GM19238 (cell line): ENCODE measurements around the gene CDCP1.

ENCODE experiments used
- DNase-seq: peaks from one replicate; pipeline ENCODE4 v3.0.0; 2011; ENCODE audit warnings: low spot score; ENCODE audit not compliant: insufficient read length

The CDCP1 gene

GRCh38 chr3:45137656-45138181, 8.5 kb downstream of the CDCP1 start:
- DNase-seq = no peak

DNA sequence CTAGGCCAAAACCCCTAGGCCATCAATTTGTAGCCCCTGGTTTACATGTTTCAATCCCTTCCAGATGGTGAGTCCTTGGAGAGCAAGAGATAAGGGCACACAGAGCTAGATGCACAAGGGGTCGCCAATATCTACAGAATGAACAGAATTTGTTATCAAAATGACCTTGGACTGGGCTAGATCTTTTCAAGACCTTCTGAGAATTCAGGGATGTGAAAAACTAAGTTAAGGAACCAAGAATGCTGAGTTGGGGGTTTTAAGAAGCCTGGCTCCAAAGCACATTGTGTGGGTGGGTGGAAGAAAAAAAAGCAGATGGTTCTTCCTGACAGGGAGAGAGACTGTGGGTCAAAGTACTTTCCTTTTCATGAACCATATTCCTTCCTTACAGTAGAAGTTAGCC, 10.2 kb downstream of the CDCP1 start:
- no peak for DNase-seq

DNA sequence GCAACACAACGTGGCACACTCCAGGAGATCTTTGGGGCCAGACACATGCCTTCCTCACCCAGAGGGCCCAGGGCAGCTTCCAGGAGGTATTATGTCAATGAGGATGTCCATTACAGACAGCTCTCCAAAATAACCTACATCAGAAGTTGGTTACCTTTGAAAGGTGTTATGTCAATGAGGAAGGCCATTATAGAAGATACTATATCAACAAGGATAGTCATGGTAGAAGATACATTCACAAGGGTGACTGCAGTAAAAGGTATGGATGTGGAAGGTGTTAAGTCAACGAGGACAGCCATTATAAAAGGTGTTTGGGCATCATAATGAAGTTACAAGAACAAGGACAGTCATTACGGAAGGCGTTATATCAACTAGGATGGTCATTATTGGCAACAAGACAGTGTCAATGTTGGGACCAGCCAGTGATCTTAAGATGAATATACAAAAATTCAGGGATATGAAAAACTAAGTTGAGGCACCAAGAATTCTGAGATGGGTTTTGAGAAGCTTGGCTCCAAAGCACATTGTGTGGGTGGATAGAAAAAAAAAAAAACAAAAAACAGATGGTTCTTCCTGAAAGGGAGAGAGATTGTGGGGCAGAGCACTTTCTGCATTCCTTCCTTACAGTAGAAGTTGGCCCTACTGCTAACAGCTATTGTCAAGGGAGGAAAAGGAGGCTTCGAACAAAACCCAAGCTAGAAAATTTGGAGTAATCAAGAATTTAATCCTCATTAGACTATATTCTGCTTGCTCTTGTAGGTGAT, 11.2 kb downstream of the CDCP1 start:
- no peak for DNase-seq

DNA sequence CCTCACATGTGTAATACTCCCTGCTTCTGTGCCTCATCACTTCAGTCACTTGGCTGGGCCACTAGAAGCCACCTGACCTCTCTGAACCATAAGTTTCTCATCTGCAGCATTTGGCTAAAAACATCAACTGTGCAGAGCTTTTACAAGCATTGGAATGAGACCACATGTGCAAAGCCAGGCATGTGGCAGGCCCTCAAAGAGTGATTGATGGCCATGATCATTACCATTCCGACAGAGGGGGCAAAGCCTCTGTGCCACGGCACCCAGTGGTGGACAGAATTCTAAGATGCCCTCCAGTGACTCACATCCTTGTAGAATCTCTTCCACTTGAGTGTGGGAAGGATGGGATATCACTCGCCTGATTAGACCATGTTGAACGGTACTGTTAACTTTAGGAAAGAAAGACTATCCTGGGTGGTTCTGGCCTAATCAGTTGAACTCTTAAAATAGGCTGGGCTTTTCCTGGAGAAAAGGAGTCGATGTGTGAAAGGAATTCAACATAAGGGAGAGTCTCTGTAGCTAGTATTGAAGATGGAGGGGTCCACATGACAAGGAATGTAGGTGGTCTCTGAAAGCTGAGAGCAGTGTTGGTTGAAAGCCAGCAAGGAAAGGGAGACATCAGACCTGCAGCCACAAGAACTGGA, 13.5 kb downstream of the CDCP1 start:
- DNase-seq = no peak

DNA sequence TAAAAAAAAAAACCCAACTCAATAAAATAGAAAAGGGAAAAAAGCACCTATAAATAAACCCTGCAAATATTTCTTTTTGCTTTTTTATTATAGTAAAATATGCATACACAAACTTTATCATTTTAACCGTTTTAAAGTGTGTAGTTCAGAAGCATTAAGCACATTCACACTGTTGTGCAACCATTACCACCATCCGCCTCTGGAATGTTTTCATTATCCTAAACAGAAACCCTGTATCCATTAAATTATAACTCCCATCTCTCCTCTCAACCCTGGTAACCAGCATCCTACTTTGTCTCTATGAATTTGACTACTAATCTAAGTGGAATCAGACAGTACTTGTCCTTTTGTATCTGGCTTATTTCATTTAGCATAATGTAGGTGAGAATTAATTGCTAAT, 15.0 kb downstream of the CDCP1 start:
- no peak for DNase-seq

GRCh38 chr3:45130476-45130875, 15.7 kb downstream of the CDCP1 start:
- no peak for DNase-seq

DNA sequence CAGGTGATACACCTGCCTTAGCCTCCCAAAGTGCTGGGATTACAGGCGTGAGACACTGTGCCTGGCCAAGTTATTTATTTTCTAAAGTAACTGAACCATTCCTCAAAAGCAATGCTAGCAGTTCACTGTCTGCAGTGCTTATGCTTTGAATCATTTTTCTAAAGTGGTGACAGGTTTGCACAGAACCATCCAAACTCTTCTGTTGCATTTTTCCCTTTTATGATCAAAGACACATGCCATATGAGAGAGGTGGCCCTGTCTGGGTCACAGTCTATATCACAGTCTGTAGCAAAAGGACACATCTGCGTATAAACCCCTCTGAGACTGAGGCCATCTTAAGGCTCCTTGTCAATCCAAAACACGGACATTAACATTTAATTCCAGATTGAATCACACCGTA, 17.2 kb downstream of the CDCP1 start:
- no peak for DNase-seq

- DNase-seq = no peak
Measured at GRCh38 chr3:45127130-45127822, 18.9 kb downstream of the CDCP1 start.

DNA sequence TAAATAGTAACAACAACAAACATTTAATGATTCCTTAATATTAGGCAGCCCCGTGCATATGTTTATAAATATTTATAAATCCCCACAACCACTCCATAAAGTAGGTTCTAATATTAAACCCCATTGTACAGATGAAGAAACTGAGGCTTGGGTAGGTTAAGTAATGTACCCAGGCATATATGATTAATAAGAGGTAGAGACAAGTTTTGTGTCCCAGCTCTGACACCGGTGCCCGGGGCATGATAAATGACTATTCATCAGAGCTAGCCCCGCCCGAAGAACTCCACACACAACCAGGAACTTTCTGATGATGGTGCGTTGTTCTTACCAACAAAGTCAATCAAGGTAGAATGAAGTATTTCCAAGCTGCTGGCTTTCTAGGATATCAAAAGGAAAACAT, 19.4 kb downstream of the CDCP1 start:
- DNase-seq = no peak

- DNase-seq = no peak
Measured at GRCh38 chr3:45125550-45126026, 20.6 kb downstream of the CDCP1 start.

GRCh38 chr3:45124956-45125355, 21.2 kb downstream of the CDCP1 start:
- DNase-seq = no peak

GRCh38 chr3:45124352-45124751, 21.8 kb downstream of the CDCP1 start:
- no peak for DNase-seq

GRCh38 chr3:45123581-45124269, 22.5 kb downstream of the CDCP1 start:
- no peak for DNase-seq

GRCh38 chr3:45123030-45123429, 23.1 kb downstream of the CDCP1 start:
- DNase-seq = peak; percentile 34

GRCh38 chr3:45120359-45121158, 25.6 kb downstream of the CDCP1 start:
- DNase-seq = no peak

GRCh38 chr3:45119824-45120358, 26.3 kb downstream of the CDCP1 start:
- DNase-seq = no peak

DNA sequence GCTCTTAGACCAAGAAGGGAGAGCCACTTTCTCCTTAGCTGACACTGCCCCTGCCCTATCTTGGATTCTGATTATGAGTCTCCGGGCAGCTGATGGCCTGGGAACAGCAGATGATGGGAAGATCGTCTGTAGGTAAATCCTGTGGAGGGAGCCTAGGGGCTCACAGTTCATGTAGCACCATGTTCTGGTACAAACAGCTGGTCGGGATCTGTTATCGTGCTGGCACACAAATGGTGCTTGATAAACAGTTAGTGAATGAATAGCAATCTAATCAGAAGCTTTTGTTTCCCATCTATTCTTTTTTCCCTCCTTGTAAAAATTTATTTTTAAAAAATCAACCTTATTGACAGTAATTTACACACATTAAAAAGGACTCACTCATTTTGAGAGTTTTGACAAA, 26.8 kb downstream of the CDCP1 start:
- DNase-seq = no peak

GRCh38 chr3:45118615-45119071, 27.5 kb downstream of the CDCP1 start:
- DNase-seq = no peak

GRCh38 chr3:45116350-45116749, 29.8 kb downstream of the CDCP1 start:
- DNase-seq = no peak

DNA sequence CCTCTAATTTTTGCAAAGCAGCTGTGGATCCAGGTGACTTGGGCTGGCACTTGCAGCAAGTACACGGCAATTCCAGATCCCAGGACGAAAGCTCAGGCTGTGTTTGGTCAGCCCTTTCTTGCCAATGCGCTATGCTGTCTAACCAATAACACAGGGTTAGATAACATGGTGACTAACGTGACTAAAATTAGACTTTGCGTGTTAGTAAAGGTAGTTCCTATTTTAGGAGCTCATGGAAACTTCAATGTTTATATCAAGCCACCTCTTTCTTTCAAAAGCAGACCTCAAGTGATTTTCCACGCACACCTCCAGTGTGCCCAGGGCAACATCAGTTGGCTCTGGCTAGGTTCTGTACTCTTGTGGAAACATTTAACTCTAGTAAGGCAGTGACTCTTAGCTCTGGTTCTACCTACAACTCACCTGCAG, 32.5 kb downstream of the CDCP1 start:
- DNase-seq = no peak
